T follicular helper cell (primary cell): ENCODE data around the gene HSBP1L1.

Experiments used
- DNase-seq: peaks from one replicate; pipeline ENCODE4 v3.0.0-alpha.2; 2020; ENCODE audit warnings: low read depth
- total RNA-seq, 2 experiments: gene quantifications; one replicate each; lab custom pipeline; 2026; lab: John Stamatoyannopoulos, UW

Gene HSBP1L1
- total RNA-seq: 0.61 to 6.3 reads per million in 2 experiments

GRCh38 chr18:79964330-79965118 lies at the start of gene HSBP1L1:
Gene HSBP1L1 (plus strand): TSS chr18:79964643. CDS start chr18:79964736, 93 bp downstream.
- DNase-seq: peak; percentile 50

GRCh38 chr18:79915161-79916127 lies 49.0 kb upstream of the HSBP1L1 start:
- no peak for DNase-seq

- DNase-seq: no peak
Observed at GRCh38 chr18:79916128-79916494, 48.3 kb upstream of the HSBP1L1 start.

GRCh38 chr18:79916546-79917168 lies 47.8 kb upstream of the HSBP1L1 start:
- DNase-seq: no peak

- DNase-seq: no peak
Observed at GRCh38 chr18:79917169-79917852, 47.1 kb upstream of the HSBP1L1 start.

GRCh38 chr18:79917853-79918614 lies 46.4 kb upstream of the HSBP1L1 start:
- DNase-seq: no peak

DNA sequence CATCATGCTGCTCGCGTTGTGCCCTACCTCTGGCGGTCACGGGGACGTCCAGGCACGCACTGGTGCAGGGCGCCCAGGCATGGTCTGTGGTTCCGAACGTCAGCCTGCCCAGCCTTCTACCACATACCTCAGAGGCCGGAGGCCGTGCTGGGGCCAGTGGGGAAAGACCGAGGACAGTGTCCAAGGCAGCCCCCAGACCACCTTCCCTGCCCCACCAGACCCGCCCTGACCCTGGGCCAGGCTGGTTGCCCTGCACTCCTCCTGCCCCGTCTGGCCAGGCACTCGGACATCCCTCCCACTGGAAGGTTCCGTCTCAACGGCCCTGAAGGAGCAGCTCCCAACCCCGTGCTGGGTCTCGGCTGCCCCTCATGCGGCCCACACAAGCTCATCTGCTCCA lies 45.8 kb upstream of the HSBP1L1 start:
- no peak for DNase-seq

GRCh38 chr18:79919089-79919488 lies 45.4 kb upstream of the HSBP1L1 start:
- no peak for DNase-seq

DNA sequence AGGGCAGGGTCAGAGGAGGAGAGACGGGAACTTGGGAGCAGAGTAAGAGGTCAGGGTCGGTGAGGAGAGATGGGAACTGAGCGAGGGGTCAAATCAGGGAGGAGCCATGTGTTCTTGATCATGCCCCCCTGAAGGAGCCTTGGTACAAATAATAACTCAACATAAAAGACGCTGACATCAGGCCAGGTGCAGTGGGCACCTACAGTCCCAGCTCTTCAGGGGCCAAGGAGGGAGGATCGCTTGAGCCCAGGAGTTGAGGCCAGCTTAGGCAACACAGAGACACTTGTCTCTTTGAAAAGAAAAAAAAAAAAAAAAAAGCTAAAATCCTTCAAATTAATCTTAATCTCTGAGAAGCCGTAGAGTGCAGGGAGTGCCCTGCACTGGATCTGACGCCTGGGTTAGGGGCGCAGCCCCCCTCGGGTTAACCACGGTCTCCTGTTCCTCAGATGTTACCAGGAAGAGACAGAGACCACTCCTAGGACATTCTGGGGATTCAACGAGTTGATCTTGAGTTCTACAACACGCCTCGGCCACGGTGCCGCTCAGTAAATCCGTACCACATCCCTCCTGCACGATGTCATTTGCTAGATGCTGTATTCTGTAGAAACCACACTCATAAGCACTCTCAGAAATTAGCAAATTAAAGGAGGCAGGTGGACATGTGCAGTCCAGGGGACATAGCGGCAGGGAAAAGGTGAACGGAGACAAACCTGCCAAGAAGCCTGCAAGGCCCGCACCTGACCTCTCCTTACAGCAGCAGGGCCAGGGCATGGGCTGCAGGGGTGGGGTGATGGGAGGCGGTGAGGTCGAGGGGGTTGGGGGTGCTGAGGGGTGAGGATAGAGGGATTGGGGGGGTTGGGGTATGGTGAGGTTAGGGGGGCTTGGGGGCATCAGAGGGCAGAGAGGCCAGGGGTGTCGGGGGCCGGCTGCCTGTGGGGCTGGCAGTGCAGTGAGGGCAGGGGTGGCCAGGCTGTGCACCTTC lies 42.2 kb upstream of the HSBP1L1 start:
- DNase-seq: no peak

GRCh38 chr18:79922971-79923411 lies 41.5 kb upstream of the HSBP1L1 start:
- no peak for DNase-seq

GRCh38 chr18:79923896-79924585 lies 40.4 kb upstream of the HSBP1L1 start:
- no peak for DNase-seq

GRCh38 chr18:79924814-79925731 lies 39.4 kb upstream of the HSBP1L1 start:
- DNase-seq: no peak

GRCh38 chr18:79926306-79926705 lies 38.1 kb upstream of the HSBP1L1 start:
- DNase-seq: no peak

DNA sequence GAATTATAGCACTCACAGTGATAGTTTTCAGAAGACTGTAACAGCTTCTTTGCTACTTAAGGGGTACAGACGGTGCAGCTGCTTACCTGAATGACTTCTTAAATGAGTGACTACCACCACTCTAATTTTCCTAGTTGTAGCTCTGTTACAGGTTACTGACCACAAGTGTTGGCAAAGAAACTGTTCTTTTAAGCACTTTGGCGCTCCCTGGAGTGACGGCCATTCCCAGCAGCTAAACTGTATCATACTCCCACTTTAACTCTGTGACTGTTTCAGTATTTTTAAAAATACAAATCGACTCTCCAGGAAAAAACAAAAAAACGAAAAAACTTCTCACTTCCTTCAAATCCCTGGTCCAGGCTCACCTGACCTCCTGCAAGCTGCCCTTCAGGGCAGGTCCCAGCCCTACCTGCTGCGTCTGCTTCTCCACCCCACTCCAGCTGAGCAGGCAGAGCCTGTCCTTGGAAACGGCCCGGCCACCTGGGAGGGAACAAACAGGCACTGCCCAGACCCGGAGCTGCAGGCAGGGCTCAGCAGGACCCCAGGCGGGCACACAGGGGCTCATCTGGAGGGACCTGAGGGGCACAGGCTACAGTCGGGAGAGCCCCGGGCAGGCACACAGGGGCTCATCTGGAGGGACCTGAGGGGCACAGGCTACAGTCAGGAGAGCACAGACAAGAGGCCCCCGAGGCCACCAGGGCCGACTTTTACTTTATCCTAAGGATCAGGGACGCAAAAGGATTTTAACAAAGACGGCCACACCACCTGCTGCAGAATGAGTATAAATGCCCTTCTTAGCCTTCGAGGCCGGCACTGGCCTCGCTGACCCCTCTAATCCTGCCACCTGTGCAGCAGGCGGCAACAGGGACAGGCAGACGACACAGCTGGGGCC lies 37.5 kb upstream of the HSBP1L1 start:
- DNase-seq: no peak

- no peak for DNase-seq
Observed at GRCh38 chr18:79927607-79928562, 36.6 kb upstream of the HSBP1L1 start.

GRCh38 chr18:79928563-79928960 lies 35.9 kb upstream of the HSBP1L1 start:
- DNase-seq: no peak
